Activated CD4-positive, alpha-beta T cell treated with anti-CD3 and anti-CD28 coated beads, Interleukin-2, Interleukin-6, amounts not matched to agents 100 ng/mL and 50 ng/mL, durations not matched to agents 16 hours and 8 hours (primary cell): ENCODE measurements around the gene NRDC.
A peak's percentile ranks its signal among the peaks of the same experiment; 100 is the strongest.

ENCODE experiments used
- DNase-seq: peaks from one replicate; pipeline ENCODE4 v3.0.0-alpha.2; 2020

Gene NRDC, protein sequence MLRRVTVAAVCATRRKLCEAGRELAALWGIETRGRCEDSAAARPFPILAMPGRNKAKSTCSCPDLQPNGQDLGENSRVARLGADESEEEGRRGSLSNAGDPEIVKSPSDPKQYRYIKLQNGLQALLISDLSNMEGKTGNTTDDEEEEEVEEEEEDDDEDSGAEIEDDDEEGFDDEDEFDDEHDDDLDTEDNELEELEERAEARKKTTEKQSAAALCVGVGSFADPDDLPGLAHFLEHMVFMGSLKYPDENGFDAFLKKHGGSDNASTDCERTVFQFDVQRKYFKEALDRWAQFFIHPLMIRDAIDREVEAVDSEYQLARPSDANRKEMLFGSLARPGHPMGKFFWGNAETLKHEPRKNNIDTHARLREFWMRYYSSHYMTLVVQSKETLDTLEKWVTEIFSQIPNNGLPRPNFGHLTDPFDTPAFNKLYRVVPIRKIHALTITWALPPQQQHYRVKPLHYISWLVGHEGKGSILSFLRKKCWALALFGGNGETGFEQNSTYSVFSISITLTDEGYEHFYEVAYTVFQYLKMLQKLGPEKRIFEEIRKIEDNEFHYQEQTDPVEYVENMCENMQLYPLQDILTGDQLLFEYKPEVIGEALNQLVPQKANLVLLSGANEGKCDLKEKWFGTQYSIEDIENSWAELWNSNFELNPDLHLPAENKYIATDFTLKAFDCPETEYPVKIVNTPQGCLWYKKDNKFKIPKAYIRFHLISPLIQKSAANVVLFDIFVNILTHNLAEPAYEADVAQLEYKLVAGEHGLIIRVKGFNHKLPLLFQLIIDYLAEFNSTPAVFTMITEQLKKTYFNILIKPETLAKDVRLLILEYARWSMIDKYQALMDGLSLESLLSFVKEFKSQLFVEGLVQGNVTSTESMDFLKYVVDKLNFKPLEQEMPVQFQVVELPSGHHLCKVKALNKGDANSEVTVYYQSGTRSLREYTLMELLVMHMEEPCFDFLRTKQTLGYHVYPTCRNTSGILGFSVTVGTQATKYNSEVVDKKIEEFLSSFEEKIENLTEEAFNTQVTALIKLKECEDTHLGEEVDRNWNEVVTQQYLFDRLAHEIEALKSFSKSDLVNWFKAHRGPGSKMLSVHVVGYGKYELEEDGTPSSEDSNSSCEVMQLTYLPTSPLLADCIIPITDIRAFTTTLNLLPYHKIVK

DNA sequence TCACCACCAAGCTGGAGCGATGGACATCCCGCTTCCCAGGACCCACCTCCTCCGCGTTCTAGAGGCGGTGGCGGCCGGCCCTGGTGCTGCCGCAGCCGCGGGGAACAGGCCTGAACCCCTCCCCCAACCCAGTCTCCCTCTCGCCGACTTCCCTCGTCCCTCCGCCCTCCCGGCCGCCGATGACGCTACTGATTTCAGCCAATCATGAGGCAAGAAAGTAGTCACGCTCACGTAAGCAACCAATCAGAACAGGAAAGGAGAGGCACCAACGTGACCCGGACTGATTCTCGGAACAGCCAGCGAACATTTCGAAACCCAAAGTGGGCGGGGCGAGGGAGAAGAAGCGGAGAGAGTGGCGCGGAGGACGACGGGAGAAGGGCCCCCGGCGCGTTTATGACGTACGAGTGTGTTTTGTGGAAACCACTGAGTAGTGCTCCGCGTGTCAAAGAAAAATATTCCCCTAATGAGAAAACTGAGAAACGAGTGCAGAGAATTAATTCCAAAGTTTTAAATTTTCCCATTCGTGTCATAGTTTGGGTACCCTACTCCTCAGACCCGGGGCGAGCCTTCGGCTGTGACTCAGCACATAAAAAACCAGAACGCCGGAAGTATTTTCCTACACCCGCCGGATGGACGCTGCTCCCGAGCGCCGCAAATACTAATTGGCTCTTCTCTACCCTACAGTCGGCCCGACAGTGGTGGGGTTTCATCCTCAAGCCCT, at the start of gene NRDC:
Gene NRDC, minus strand, starts transcription at position 112 of the 721 bp plus-strand sequence. CDS start 112 bp downstream, outside the sequence.
- DNase-seq: peak; percentile 100

DNA sequence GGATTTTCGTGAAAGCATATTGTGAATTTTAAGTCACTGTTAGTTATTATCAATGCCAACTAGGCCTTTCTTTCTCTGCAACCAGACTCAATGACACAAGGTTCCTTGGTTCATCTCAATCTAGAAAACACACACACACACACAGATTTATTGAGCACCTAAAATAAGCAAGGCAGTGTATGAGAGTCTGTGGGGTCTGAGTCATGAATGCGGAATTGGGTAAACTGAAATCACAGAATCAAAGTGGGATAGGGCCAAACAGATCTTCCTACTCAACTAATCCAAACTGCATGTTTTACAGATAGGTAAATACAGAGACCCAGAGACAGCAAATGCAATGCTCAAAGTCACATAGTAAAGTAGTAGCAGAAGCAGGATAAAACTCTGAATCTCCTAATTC, 48.5 kb upstream of the NRDC start:
- DNase-seq: no peak

DNA sequence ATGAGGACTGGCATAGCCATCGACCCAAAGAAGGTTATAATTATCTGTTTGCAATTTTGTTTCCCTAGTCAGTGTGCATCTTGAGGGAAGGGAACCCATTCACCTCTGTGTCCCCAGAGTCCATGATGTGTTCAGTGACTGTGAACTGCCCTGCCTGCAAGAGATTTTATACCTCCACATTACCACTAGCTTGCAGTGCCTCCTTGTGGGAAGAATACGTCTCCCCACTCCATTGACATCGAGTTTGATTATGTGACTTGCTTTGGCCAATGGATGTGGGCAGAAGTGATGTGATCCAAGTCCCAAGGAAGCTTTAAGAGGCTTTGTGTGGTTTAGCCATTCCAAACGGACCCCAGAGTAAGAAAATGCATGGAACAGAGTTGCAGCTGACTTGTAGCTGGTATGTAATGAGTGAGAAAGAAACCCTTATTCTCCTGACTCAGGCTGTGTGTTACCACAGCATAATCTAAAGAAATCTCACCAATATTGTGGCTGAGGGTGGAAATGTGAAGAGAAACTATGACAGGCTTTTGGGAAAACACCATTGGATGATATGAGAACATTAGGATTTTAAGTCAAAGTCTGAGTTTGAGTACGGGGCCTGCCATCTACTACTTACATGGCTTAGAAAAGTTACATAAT, 47.8 kb upstream of the NRDC start:
- peak; percentile 21 for DNase-seq

DNA sequence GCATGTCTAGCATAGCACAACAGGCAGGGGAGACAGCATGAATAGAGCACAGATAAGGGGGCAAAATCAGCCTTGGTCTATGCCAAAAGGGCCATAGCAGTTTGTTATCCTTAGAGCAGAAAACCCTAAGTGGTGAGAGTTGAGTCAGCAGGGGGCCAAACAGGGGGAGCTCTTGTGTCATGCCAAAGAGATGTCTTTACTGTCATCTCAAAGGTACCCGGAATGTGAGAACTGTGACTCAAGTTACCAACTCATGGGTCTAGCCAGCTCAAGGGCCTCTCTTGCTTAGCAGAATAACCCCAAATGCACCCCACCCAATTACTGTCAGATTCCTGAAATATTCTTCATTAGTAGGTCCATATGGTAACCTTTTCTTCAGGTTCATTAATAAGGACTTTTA, 45.9 kb upstream of the NRDC start:
- DNase-seq: peak; percentile 55

DNA sequence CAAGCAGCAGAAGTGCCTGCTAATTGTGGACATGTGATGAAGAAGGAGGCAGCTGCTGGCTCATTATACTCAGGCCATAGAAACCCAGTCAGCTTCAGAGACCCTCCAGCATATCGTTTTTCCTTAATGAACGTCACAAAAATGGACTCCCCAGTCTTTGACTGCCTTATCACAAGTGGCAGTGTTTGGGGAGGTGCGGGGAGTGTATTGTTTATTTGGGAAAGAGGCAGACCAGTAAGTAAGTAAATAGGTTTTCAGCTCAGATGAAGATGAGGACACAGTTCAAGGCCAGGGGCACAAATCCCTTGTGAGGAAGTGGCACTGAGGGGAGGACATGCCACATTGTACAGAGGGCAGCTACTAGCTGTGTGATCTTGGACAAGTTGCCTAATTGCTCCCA, 43.5 kb upstream of the NRDC start:
- no peak for DNase-seq

DNA sequence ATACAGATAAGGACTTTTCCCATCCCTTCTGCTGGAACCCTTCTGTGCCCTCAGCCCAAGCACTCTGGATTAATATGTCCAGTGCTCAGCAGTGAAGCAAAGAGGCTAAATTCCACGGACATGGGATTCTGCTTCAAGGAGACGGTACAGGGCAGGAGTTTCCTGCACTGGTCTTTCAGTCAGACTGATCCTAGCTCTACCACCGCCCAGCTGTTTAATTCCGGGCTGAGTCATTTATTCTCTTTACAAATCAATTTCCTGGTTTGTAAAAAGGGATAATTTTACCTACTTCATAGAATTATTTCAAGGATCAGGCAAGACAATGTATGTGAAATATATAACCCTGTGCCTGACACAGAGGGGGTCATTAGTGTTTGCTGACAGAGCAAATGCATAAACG, 41.6 kb upstream of the NRDC start:
- no peak for DNase-seq

DNA sequence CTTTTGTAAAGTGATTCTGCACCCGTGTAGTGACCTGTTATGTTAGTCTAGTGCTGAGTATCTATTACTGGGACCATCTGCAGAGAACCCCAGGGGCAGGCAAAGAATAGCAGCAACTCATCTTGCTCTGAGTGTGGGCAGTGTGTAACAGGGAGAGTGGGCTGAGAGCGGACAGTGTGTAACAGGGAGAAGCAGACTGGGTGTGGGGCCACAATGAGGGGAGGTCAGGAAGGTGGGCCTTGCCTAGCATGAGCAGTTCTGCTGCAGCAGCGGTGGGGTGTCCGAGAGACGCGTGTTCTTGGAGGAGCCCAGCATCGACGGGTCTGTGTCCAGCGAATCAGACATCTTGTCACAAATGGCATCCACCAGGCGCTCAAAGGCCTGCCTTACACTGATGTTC, 41.2 kb upstream of the NRDC start:
- DNase-seq: no peak

DNA sequence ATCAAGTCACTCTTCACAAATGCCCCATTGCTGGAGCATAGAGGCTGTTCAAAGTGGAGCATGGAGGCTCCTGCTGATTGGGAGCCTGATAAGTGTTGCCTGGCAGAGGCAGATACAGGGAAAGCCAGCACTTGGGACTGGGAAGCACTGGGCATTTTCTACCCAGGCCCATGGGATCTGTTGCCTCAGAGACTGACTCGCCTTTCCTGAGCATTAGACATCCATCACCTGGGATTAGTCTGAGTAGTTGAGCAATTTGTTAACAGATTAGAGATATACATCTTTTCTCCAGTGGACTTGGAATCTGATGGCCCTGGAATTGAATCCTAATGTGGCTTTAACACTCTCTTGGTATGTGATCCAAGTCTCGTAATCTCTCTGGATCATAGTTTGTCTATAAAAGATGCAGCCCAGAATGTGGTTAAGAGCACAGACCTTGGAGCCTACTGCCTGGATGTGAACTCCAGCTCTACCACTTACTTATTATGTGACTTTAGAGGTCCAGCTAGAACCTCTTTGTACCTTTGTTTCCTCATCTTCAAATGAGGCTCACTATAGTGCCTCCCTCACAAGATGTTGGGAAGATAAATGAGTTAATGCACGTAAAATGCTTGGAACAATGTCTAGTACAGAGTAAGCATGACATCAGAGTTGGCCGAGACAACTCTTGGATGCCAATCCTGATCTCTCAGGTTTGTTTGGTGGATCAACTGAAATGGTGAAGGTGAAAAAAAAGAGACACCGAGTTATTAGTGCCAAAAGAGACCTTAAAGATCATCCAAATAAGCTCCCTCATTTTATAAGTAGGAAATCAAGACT, 38.3 kb upstream of the NRDC start:
- DNase-seq: no peak

DNA sequence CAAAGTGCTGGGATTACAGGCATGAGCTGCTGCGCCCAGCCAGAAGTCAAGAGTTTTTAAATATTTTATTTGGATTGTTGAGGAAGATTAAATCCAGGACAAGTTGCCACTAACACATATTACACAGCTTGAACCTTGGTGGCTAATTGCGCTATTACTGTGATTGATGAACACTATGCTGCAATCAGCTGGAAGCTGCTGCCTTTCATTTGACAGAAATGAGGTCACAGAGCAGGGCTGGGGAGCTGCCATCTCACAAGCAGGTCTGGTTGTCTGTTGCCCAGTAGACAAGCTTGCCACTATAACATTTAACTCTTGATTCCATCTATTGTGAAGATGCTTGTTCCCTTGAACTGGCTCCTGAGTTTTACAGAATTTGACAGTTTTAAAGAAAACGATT, 37.4 kb upstream of the NRDC start:
- no peak for DNase-seq

DNA sequence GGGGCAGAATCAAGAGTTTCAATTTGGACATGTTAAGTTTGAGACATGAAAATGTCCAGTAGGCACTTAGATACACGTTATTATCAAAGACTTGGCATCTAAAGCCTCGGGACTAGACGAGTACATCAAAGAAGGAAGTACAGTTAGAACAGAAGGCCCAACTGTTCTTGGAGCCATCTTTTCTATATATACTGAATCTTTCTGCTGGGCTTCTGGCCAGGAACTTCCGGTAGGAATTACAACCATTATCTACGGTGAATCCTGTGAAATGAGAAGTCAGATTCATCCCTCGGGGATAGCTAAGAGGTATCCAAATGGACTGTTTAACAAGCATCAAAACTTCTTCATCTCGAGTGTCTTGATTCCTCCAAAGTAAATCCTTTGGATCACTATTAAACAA, 34.4 kb upstream of the NRDC start:
- DNase-seq: no peak

DNA sequence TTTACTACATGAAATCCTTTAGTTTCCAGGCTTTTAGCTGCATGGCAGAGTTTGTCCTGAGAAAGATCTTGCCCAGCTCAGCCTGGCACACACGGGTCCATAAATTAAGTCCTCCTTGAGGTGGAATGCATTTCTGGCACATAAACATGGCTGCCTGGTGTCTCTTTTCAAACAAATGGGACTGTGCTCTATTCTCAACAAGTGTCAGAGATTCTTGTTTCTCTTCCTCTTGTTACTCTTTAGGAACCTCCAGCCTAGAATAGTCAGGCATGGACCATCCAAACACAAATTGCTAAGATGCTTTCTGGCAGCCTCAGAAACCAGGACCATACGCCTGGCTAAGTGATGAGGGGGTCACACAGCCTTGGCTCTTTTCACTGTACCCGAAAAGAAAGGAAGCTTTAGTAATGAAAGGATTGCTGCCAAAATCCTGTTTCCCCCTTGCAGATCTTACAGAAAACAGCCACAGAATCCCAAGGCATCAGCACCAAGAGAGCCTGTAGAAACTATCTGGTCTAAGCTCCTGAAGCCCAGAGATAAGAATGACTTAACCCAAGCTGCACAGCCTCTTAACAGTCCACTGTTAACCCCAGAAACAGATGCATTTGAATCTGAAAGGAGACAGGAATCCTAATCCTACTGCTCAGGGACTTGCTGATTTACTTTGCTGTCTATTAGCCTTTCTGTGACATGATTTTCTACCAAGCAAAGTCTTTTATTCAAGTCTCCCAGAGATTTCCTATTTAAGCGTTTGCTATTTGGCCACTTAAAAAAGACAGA, 31.9 kb upstream of the NRDC start:
- no peak for DNase-seq

DNA sequence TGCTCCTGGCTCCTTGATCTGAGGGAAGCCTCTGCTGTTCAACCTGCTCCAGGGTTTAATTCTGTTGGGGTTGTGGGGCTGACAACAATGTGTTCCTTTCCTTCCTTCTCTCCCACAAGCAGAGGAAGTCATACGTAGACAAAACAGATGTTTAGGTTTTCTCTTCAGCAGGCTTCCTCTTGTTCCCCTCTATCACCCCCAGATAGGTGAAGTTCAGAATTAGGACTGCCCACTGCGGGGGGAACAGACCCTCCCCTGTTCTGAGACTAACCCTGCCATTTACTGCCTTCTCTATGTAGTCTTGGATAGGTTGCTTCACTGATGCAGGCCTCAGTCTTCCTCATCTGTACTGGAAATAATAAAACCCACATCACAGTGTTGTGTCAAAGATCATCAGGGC, 30.0 kb upstream of the NRDC start:
- no peak for DNase-seq

DNA sequence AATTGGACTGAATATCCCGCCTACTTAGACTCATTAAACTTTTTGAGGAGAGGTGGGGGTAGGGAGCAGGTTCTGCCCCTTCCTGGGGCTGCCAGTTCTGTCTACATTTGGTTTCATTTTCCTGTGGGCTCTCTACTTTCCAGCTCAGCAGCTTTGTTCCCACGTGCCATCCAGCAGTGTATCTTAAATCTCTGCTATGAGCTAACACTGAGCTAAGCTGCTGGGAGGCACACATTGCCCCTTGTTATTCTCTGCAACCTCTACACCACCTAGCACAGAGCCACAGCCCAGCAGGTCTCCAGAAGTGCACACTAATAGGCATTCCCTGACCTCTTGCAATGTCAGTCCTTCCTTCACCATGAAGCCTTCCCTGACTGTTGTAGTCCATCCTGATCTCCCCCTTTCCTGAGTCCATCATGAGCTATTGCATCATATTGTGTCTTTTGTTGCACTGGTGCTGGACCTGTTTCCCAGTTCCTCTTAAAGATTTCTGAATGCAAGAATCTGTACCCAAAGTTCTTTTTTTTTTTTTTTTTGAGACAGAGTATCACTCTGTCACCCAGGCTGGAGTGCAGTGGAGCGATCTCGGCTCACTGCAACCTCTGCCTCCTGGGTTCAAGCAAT, 28.7 kb upstream of the NRDC start:
- DNase-seq: no peak

DNA sequence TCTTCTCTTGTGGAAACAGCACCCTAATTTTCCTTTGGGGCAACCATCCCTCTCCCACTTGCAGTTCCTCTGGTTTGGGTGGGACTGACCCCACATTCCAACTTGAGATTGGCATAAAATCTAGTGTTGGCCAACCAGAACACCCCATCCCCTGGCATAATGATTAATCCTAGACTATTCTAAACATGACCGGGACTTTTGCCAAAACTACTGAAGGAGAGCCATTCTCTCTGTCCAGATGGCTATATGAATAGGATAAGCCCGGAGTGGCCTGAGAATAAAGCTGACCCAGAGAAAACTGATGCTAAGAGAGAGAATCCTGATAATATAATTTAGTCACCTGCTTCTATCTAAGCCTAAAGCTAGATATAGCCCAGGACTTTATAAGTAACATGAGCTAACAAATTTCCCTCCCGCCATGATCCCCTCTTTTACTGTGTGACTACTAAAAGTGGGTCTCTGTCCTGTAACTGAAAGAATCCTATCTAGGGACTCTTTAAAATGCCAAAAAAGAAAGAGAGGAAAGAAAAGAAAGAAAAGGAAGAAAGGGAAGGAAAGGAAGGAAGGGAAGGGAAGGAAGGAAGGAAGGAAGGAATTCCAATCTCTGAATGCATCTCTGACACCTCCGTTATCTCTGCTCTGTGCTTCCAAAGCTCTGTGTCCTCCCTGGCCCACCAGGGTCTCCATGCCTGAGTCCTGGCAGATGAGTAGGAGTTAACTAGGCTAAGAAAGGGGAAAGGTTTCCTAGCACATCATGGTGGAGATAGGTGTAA, 28.0 kb upstream of the NRDC start:
- DNase-seq: no peak

DNA sequence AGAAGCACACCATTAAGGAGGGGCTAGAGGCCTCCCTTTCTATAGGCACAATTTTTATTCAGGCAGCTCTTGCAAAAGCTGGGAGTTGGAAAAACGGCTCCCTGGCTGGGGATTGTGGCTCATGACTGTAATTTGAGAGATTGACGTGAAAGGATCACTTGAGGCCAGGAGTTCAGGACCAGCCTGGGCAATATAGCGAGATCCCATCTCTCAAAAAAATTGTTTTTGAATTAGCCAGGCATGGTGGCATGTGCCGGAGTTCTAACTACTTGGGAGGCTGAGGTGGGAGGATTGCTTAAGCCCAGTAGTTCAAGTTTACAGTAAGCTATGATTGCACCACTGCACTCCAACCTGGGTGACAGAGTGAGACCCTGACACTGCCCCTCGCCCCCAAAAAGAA, 23.9 kb upstream of the NRDC start:
- no peak for DNase-seq

DNA sequence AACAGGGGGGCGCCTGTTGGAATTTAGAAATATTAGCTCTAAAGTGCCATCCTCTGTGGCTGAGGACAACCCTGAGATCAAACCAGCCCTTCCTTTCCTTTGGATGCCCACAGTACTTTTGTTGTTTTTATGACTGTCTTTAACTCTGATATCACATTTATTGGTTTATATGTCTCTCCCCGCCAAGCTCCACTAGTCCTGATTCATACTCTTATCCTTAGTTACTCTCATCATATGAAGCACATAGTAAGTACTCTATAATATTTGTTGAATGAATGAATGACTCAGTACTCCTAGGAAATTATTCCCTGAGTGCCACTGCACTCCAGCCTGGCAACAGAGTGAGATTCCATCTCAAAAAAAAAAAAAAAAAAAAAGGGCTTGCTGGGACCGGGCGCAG, 22.6 kb upstream of the NRDC start:
- no peak for DNase-seq

DNA sequence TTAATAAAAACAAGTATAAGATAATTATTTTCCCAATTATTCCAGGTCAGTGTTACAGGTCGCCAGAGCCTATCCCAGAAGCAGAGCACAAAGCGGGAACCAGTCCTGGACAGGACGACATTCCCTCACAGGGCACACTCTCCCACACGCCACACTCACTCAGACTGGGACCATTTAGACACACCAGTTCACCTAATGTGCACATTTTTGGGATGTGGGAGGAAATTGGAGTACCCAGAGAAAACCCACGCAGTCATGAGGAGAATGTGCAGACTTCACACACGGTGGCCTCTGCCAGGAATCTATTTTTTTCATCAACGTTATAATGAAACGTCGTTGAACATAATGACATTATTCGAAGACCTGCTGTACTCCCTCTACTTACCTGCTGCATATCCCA, 20.5 kb upstream of the NRDC start:
- no peak for DNase-seq

DNA sequence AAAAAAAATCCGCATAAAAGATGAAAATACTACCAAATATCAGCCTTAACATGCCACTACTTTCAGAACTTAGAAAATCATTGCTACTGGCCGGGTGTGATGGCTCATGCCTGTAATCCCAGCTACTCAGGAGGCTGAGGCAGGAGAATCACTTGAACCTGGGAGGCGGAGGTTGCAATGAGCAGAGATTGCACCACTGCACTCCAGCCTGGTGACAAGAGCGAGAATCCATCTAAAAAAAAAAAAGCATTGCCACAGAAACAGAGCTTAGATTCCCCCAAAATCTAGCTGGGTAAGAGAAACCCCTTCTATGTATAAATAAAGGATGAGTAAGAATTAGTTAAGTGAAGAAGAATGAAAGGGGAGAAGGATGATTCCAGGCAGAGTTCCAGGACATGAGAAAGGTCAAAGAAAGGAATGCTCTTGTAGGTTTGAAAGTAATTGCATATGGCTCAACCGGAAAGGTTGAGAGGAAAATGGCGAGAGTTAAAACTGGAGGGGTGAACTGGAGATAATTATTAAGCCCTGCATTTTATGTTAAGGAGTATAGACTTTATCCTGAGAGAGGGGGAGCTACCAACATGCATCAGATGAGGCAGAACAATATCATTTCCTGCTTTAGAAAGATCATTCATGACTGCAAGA, 19.7 kb upstream of the NRDC start:
- DNase-seq: no peak

DNA sequence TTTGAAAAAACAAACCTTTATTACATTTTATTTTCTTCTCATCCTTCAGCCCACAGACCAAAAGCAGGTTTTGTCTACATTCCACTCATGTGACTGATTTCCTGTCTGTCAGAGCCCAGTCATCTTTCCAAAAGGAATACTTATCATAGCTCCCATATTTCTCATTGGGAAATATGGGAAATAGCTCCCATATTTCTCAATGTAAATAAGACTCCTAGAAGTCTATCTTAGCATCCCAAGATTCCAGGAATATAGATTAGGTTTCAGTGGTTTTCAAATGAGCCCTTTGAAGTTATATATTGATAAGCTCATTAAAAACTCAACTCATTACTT, 19.1 kb upstream of the NRDC start:
- no peak for DNase-seq
